WTC11 (cell line): ENCODE results near the gene MACO1. TPM values are rescaled to one million over a fixed set of nuclear protein-coding genes. Genes with fewer than 3 reads are reported as not detected.

ENCODE experiments used
- ATAC-seq: fragments of 200-7000 bp; cut with Tn5 transposase; 2 replicates; pipeline ENCODE4 v1.10.0; 2021; ENCODE audit warnings: mild to moderate bottlenecking, moderate library complexity
- CTCF ChIA-PET: fragments of 300-600 bp; sonication (Branson Sonifier 250); formaldehyde crosslinking; loops from one replicate; lab custom pipeline; 2021; ENCODE audit warnings: antibody characterized with exemption; lab: Charles Lee
- POLR2A ChIA-PET: fragments of 350-600 bp; sonication (Branson Sonifier 250); formaldehyde crosslinking; loops from one replicate; lab custom pipeline; 2021; ENCODE audit warnings: antibody characterized with exemption; lab: Charles Lee
- DNase-seq: peaks from one replicate; pipeline ENCODE4 v3.0.0; 2021; ENCODE audit warnings: low spot score
- H3K27ac Mint-ChIP-seq: 2 replicates; pipeline ENCODE4 v1.8.0; 2021; ENCODE audit warnings: mixed read lengths
- H3K27me3 Mint-ChIP-seq: 2 replicates; pipeline ENCODE4 v1.8.0; 2021; ENCODE audit warnings: low read depth, mild to moderate bottlenecking, moderate library complexity, mixed read lengths
- H3K36me3 Mint-ChIP-seq: 2 replicates; pipeline ENCODE4 v1.8.0; 2021; ENCODE audit warnings: mixed read lengths
- H3K4me1 Mint-ChIP-seq: 2 replicates; pipeline ENCODE4 v1.8.0; 2022; ENCODE audit warnings: mixed read lengths
- H3K4me3 Mint-ChIP-seq: 2 replicates; pipeline ENCODE4 v1.8.0; 2021; ENCODE audit warnings: mild to moderate bottlenecking, moderate library complexity, mixed read lengths
- H3K9me3 Mint-ChIP-seq: 2 replicates; pipeline ENCODE4 v1.8.0; 2021; ENCODE audit warnings: mixed read lengths
- AFF4 ChIP-seq: sonication (generic); formaldehyde crosslinking; IDR thresholded peaks from 2 replicates; pipeline ENCODE4 v1.8.1; 2023; ENCODE audit warnings: mild to moderate bottlenecking, missing genetic modification reagents, borderline replicate concordance
- ERG ChIP-seq: fragments of 250-450 bp; sonication (Bioruptor Pico); IDR thresholded peaks from 2 replicates; pipeline ENCODE4 v1.8.0; 2021; ENCODE audit warnings: mild to moderate bottlenecking
- GABPB1 ChIP-seq: sonication (generic); formaldehyde crosslinking; IDR thresholded peaks from 2 replicates; pipeline ENCODE4 v1.8.1; 2023; ENCODE audit warnings: mild to moderate bottlenecking, missing genetic modification reagents
- MYBL2 ChIP-seq: sonication (generic); formaldehyde crosslinking; IDR thresholded peaks from 2 replicates; pipeline ENCODE4 v1.8.1; 2023; ENCODE audit warnings: mild to moderate bottlenecking, moderate library complexity, missing genetic modification reagents
- NR1H2 ChIP-seq: sonication (generic); formaldehyde crosslinking; IDR thresholded peaks from 2 replicates; pipeline ENCODE4 v1.9.0; 2021; ENCODE audit warnings: mild to moderate bottlenecking, moderate library complexity, missing genetic modification reagents
- RORB ChIP-seq: fragments of 250-450 bp; sonication (Bioruptor Pico); IDR thresholded peaks from 2 replicates; pipeline ENCODE4 v1.9.0; 2021; ENCODE audit warnings: mild to moderate bottlenecking
- SMAD3 ChIP-seq: sonication (generic); formaldehyde crosslinking; IDR thresholded peaks from 2 replicates; pipeline ENCODE4 v1.8.0; 2022; ENCODE audit warnings: missing genetic modification reagents, mild to moderate bottlenecking, borderline replicate concordance
- TEAD4 ChIP-seq: sonication (generic); formaldehyde crosslinking; IDR thresholded peaks from 2 replicates; pipeline ENCODE4 v1.8.0; 2022; ENCODE audit warnings: mild to moderate bottlenecking, missing genetic modification reagents
- ZBTB21 ChIP-seq: sonication (generic); formaldehyde crosslinking; IDR thresholded peaks from 2 replicates; pipeline ENCODE4 v1.8.1; 2023; ENCODE audit warnings: mild to moderate bottlenecking, missing genetic modification reagents, borderline replicate concordance
- ZBTB43 ChIP-seq: sonication (generic); formaldehyde crosslinking; IDR thresholded peaks from 2 replicates; pipeline ENCODE4 v1.8.1; 2023; ENCODE audit warnings: mild to moderate bottlenecking, missing genetic modification reagents
- ZNF425 ChIP-seq: fragments of 250-450 bp; sonication (Bioruptor Pico); conservative IDR thresholded peaks from 2 replicates; pipeline ENCODE4 v1.9.0; 2021; ENCODE audit warnings: mild to moderate bottlenecking
- ZNF532 ChIP-seq: fragments of 250-450 bp; sonication (Bioruptor Pico); IDR thresholded peaks from 2 replicates; pipeline ENCODE4 v1.9.0; 2021; ENCODE audit warnings: mild to moderate bottlenecking, borderline replicate concordance
- total RNA-seq: library from RNA; stranded (reverse); gene quantifications from 3 replicates; pipeline ENCODE4 v1.2.3, GENCODE V29; 2021
- TF ChIP-seq, protein P1 (sequence below): fragments of 250-450 bp; sonication (Bioruptor Pico); IDR thresholded peaks from 2 replicates; pipeline ENCODE4 v2.1.2; 2022; ENCODE audit warnings: mild to moderate bottlenecking, moderate library complexity

MACO1 gene
- total RNA-seq, 1 experiment from 2014 or later: 9.5 TPM

- TF ChIP-seq AFF4 (CRISPR knock-in tag) (no peak), NR1H2 (CRISPR knock-in tag) (no peak), ZBTB43 (no peak), MYBL2 (no peak)
- TF ChIP-seq, protein P1, sequence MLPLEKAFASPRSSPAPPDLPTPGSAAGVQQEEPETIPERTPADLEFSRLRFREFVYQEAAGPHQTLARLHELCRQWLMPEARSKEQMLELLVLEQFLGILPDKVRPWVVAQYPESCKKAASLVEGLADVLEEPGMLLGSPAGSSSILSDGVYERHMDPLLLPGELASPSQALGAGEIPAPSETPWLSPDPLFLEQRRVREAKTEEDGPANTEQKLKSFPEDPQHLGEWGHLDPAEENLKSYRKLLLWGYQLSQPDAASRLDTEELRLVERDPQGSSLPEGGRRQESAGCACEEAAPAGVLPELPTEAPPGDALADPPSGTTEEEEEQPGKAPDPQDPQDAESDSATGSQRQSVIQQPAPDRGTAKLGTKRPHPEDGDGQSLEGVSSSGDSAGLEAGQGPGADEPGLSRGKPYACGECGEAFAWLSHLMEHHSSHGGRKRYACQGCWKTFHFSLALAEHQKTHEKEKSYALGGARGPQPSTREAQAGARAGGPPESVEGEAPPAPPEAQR (CRISPR knock-in tag): no peak
Measured at GRCh38 chr1:25435397-25436108, 4.9 kb downstream of the MACO1 start (continued).

GRCh38 chr1:25437672-25438071, 7.0 kb downstream of the MACO1 start:
- H3K36me3 Mint-ChIP-seq: no peaks in the 10 kb centered on the region
- TF ChIP-seq GABPB1 (CRISPR knock-in tag): no peak
- TF ChIP-seq RORB: no peak
- TF ChIP-seq ZNF532 (CRISPR knock-in tag): no peak
- no peak for TF ChIP-seq TEAD4 (CRISPR knock-in tag)
- no peak for TF ChIP-seq SMAD3 (CRISPR knock-in tag)
- TF ChIP-seq ERG (CRISPR knock-in tag): no peak
- TF ChIP-seq ZBTB21 (CRISPR knock-in tag): no peak
- TF ChIP-seq ZNF425: no peak
- no peaks in the 10 kb centered on the region for H3K9me3 Mint-ChIP-seq
- no peak overlapping the region for H3K4me3 Mint-ChIP-seq
- ATAC-seq (no peak), DNase-seq (no peak)
- ChIA-PET CTCF (no interaction called here), POLR2A (no interaction called here)
- H3K27ac Mint-ChIP-seq: no peak overlapping the region
- H3K27me3 Mint-ChIP-seq: no peaks in the 10 kb centered on the region
- H3K4me1 Mint-ChIP-seq: peaks cover 2% of the 10 kb centered on the region
